GM23338 (cell line): ENCODE measurements around the gene ANKRD49.

Source experiments
- CREB1 ChIP-seq: fragments of 250-450 bp; sonication (Bioruptor Pico); IDR thresholded peaks from 2 replicates; pipeline ENCODE4 v1.5.0; 2020; ENCODE audit warnings: low read depth, mild to moderate bottlenecking, moderate library complexity
- CTCF ChIP-seq, 2 experiments: fragments of 200-600 bp in 1 of 2; sonication (generic) in 1 of 2; conservative IDR thresholded peaks; 2 replicates each; pipeline versions ENCODE4 v1.5.1 to v1.6.1; 2016 to 2017; ENCODE audit warnings: antibody characterized with exemption in 2 of 2, low read depth in 2 of 2, mild to moderate bottlenecking in 2 of 2, moderate library complexity in 1 of 2
- EZH2 ChIP-seq: fragments of 200-600 bp; sonication (generic); IDR thresholded peaks from one replicate; pipeline ENCODE4 v1.8.0; 2017; ENCODE audit warnings: antibody characterized with exemption, mild to moderate bottlenecking, low read depth; ENCODE audit not compliant: unreplicated experiment
- POLR2AphosphoS5 ChIP-seq: IDR thresholded peaks from 2 replicates; pipeline ENCODE4 v1.6.1; 2016; ENCODE audit warnings: antibody characterized with exemption, low read depth
- ZNF331 ChIP-seq: fragments of 250-450 bp; sonication (Bioruptor Pico); IDR thresholded peaks from 2 replicates; pipeline ENCODE4 v1.5.0; 2020; ENCODE audit warnings: low read depth, mild to moderate bottlenecking, moderate library complexity

- TF ChIP-seq EZH2 (no peak), CTCF (conservative IDR thresholded peaks at IDR 0.05; ENCODE audit: low read depth in 2 of 2) (no peak), POLR2AphosphoS5 (no peak), CREB1 (CRISPR knock-in tag) (no peak), ZNF331 (CRISPR knock-in tag) (no peak)
Measured at GRCh38 chr11:94445641-94446040, 48.1 kb upstream of the ANKRD49 start.
